ENCODE results near the gene ZHX3. TPM values are rescaled to one million over a fixed set of nuclear protein-coding genes. Genes with fewer than 3 reads are reported as not detected.
A peak's percentile ranks its signal among the peaks of the same experiment; 100 is the strongest.

Gene ZHX3
- total and polyA plus RNA-seq, 2 of the 13 experiments (the other 11 are each of a cell fraction or from before 2014, with no cell fraction given), result 8.4 to 11.7 TPM

DNA sequence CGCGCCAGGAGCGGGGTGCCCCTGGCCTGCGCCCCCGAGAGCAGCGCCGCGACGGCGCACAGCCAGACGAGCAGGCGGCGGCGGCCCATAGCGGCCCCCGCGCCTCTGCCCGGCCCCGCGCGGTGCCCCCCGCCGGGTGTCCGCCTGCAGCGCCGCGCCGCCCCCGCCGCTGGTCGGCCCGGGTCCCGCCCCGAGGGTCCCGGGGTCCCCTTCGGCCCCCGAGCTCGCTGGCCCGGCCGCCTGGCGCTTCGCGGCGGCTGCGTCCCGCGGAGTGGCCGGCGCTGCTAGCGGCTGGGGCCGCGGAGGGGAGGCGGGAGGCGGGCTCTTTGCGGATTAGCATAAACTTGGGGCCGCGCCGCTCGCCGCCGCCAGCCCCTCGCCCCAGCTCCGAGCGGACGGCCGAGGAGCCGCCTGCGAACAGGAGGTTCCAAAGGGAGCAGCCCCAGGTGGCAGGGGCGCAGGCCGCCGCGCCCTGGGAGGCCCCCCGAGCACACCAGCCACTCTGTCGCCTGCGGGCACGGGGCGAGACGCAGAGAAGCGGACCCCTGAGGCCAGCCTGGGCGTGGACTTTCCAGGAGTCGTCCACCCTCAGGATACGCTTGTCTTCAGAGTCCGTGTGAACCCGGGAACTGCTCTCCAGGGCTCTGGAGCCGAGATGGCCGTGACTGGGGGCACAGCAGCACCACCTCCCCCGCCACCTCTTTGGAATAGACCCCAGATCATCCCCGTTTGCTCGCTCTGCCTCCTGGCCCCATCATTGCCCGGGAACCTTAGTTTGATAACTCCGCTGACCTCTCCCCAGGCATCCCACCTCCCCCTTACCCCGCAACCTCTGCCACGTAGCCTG lies 49.2 kb upstream of the ZHX3 start, which contains the start of gene EMILIN3 (continued):
- TF ChIP-seq ZNF615 (CRISPR knock-in tag; IDR thresholded peaks at IDR 0.05; ENCODE audit: borderline replicate concordance) (no peak), ZNF768 (CRISPR knock-in tag; IDR thresholded peaks at IDR 0.05) (0 out of 2 replicates have a peak, but pooled peaks have one; percentile 26), MBNL3 (CRISPR knock-in tag; conservative IDR thresholded peaks at IDR 0.05) (no peak), HIVEP1 (CRISPR knock-in tag; IDR thresholded peaks at IDR 0.05) (peak; percentile 71; the same call in 1 of the 2 replicates), ZBTB7B (CRISPR knock-in tag; IDR thresholded peaks at IDR 0.05) (0 out of 2 replicates have a peak, but pooled peaks have one; percentile 15), KLF9 (CRISPR knock-in tag; IDR thresholded peaks at IDR 0.05; ENCODE audit: low read depth) (no peak), RORA (CRISPR knock-in tag; IDR thresholded peaks at IDR 0.05) (no peak), IRX3 (CRISPR knock-in tag; IDR thresholded peaks at IDR 0.05; ENCODE audit: borderline replicate concordance, low read depth) (no peak), ZNF782 (CRISPR knock-in tag; IDR thresholded peaks at IDR 0.05; ENCODE audit: borderline replicate concordance) (no peak), ZNF616 (CRISPR knock-in tag; IDR thresholded peaks at IDR 0.05; ENCODE audit: low read depth) (no peak), PHF8 (CRISPR knock-in tag; IDR thresholded peaks at IDR 0.05) (peak; percentile 36; the same call in 1 of the 2 replicates)
- TF ChIP-seq, protein P1, sequence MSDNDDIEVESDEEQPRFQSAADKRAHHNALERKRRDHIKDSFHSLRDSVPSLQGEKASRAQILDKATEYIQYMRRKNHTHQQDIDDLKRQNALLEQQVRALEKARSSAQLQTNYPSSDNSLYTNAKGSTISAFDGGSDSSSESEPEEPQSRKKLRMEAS (IDR thresholded peaks at IDR 0.05), result peak; percentile 3; the same call in 1 of the 2 replicates
- TF ChIP-seq, protein P2, sequence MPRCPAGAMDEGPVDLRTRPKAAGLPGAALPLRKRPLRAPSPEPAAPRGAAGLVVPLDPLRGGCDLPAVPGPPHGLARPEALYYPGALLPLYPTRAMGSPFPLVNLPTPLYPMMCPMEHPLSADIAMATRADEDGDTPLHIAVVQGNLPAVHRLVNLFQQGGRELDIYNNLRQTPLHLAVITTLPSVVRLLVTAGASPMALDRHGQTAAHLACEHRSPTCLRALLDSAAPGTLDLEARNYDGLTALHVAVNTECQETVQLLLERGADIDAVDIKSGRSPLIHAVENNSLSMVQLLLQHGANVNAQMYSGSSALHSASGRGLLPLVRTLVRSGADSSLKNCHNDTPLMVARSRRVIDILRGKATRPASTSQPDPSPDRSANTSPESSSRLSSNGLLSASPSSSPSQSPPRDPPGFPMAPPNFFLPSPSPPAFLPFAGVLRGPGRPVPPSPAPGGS (CRISPR knock-in tag; IDR thresholded peaks at IDR 0.05), result peak; percentile 31
- TF ChIP-seq, protein P3, sequence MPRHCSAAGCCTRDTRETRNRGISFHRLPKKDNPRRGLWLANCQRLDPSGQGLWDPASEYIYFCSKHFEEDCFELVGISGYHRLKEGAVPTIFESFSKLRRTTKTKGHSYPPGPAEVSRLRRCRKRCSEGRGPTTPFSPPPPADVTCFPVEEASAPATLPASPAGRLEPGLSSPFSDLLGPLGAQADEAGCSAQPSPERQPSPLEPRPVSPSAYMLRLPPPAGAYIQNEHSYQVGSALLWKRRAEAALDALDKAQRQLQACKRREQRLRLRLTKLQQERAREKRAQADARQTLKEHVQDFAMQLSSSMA (CRISPR knock-in tag; IDR thresholded peaks at IDR 0.05), result no peak
- TF ChIP-seq, protein P4, sequence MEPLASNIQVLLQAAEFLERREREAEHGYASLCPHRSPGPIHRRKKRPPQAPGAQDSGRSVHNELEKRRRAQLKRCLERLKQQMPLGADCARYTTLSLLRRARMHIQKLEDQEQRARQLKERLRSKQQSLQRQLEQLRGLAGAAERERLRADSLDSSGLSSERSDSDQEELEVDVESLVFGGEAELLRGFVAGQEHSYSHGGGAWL (CRISPR knock-in tag; IDR thresholded peaks at IDR 0.05), result peak; percentile 55; the same call in 1 of the 2 replicates
- TF ChIP-seq, protein P5, sequence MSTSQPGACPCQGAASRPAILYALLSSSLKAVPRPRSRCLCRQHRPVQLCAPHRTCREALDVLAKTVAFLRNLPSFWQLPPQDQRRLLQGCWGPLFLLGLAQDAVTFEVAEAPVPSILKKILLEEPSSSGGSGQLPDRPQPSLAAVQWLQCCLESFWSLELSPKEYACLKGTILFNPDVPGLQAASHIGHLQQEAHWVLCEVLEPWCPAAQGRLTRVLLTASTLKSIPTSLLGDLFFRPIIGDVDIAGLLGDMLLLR (CRISPR knock-in tag; IDR thresholded peaks at IDR 0.05), result peak; percentile 68; the same call in 1 of the 2 replicates
- TF ChIP-seq, protein P6, sequence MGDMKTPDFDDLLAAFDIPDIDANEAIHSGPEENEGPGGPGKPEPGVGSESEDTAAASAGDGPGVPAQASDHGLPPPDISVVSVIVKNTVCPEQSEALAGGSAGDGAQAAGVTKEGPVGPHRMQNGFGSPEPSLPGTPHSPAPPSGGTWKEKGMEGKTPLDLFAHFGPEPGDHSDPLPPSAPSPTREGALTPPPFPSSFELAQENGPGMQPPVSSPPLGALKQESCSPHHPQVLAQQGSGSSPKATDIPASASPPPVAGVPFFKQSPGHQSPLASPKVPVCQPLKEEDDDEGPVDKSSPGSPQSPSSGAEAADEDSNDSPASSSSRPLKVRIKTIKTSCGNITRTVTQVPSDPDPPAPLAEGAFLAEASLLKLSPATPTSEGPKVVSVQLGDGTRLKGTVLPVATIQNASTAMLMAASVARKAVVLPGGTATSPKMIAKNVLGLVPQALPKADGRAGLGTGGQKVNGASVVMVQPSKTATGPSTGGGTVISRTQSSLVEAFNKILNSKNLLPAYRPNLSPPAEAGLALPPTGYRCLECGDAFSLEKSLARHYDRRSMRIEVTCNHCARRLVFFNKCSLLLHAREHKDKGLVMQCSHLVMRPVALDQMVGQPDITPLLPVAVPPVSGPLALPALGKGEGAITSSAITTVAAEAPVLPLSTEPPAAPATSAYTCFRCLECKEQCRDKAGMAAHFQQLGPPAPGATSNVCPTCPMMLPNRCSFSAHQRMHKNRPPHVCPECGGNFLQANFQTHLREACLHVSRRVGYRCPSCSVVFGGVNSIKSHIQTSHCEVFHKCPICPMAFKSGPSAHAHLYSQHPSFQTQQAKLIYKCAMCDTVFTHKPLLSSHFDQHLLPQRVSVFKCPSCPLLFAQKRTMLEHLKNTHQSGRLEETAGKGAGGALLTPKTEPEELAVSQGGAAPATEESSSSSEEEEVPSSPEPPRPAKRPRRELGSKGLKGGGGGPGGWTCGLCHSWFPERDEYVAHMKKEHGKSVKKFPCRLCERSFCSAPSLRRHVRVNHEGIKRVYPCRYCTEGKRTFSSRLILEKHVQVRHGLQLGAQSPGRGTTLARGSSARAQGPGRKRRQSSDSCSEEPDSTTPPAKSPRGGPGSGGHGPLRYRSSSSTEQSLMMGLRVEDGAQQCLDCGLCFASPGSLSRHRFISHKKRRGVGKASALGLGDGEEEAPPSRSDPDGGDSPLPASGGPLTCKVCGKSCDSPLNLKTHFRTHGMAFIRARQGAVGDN (CRISPR knock-in tag; IDR thresholded peaks at IDR 0.05), result peak; percentile 47
